GM12878 (cell line): ENCODE results near the gene TACC2. TPM values are rescaled to one million over a fixed set of nuclear protein-coding genes. Genes with fewer than 3 reads are reported as not detected.

Source experiments
- ATAC-seq: fragments of 200-7000 bp; cut with Tn5 transposase; 3 replicates; pipeline ENCODE4 v1.9.1; 2020; ENCODE audit warnings: mild to moderate bottlenecking, moderate library complexity
- BruUV-seq: library from RNA; stranded (reverse); fragments of 400-500 nt; replicated peaks from 2 replicates; lab custom pipeline; 2021; lab: Mats Ljungman, UMichigan
- CTCF ChIA-PET: fragments of 300-600 bp; sonication (Branson Sonifier 250); formaldehyde crosslinking; extraction: SDS; loops from one replicate; lab custom pipeline; 2021; ENCODE audit warnings: inconsistent platforms; lab: Yijun Ruan, JAX
- POLR2A ChIA-PET: fragments of 350-600 bp; formaldehyde crosslinking; extraction: SDS; loops from one replicate; lab custom pipeline; 2021; ENCODE audit warnings: inconsistent platforms; lab: Charles Lee
- RAD21 ChIA-PET: fragments of 300-600 bp; sonication (Branson Sonifier 250); formaldehyde crosslinking; loops from one replicate; lab custom pipeline; 2023; ENCODE audit warnings: antibody characterized with exemption; ENCODE audit not compliant: unreplicated experiment; lab: Charles Lee
- SMC1A ChIA-PET: fragments of 300-600 bp; sonication (Branson Sonifier 250); formaldehyde crosslinking; loops from one replicate; lab custom pipeline; 2023; ENCODE audit not compliant: unreplicated experiment, uncharacterized antibody; lab: Charles Lee
- DNase-seq: peaks from one replicate; pipeline ENCODE4 v3.0.0-alpha.2; 2011; ENCODE audit warnings: low read depth, low spot score
- FAIRE-seq: peaks from 3 replicates; lab custom pipeline; 2011; peaks lifted over from hg19 to GRCh38; lab: Jason Lieb, UNC
- H2AFZ ChIP-seq: 2 replicates; pipeline ENCODE4 v1.6.0; 2011; ENCODE audit warnings: low read depth, low read length, control low read depth; ENCODE audit not compliant: control insufficient read depth
- H3K27ac ChIP-seq: 2 replicates; pipeline ENCODE4 v1.5.1; 2011; ENCODE audit warnings: control low read depth; ENCODE audit not compliant: control insufficient read depth, insufficient read depth
- H3K27me3 ChIP-seq, 2 experiments: replicated peaks in 1 of 2; 2 replicates each; pipeline versions ENCODE4 v1.6.0 to v1.6.1; 2011; ENCODE audit warnings: low read length in 1 of 2; ENCODE audit not compliant: control insufficient read depth in 2 of 2, insufficient read depth in 2 of 2
- H3K36me3 ChIP-seq, 2 experiments: 2 replicates each; pipeline ENCODE4 v1.5.1; 2011; ENCODE audit warnings: low read length in 1 of 2; ENCODE audit not compliant: control insufficient read depth in 2 of 2, insufficient read depth in 2 of 2
- H3K4me1 ChIP-seq: 2 replicates; pipeline ENCODE4 v1.6.1; 2011; ENCODE audit warnings: mild to moderate bottlenecking, low read length, moderate library complexity, mixed read lengths; ENCODE audit not compliant: control insufficient read depth, insufficient read depth
- H3K4me2 ChIP-seq: 2 replicates; pipeline ENCODE4 v1.6.0; 2011; ENCODE audit warnings: control low read depth; ENCODE audit not compliant: control insufficient read depth, insufficient read depth
- H3K4me3 ChIP-seq: fragments of 200-600 bp; sonication (generic); 2 replicates; pipeline ENCODE4 v1.5.1; 2016
- H3K79me2 ChIP-seq: 2 replicates; pipeline ENCODE4 v1.6.0; 2011; ENCODE audit warnings: low read length; ENCODE audit not compliant: control insufficient read depth, insufficient read depth
- H3K9ac ChIP-seq: 2 replicates; pipeline ENCODE4 v1.8.0; 2011; ENCODE audit warnings: low read length, control low read depth, mixed read lengths; ENCODE audit not compliant: control insufficient read depth, insufficient read depth
- H3K9me3 ChIP-seq: replicated peaks from 3 replicates; pipeline ENCODE4 v1.5.1; 2011; ENCODE audit warnings: mild to moderate bottlenecking, low read length; ENCODE audit not compliant: control insufficient read depth, insufficient read depth
- H4K20me1 ChIP-seq: 2 replicates; pipeline ENCODE4 v1.6.0; 2011; ENCODE audit not compliant: control insufficient read depth, insufficient read depth
- ELK1 ChIP-seq: IDR thresholded peaks from 2 replicates; pipeline ENCODE4 v1.6.1; 2012; ENCODE audit warnings: low read depth, low read length, improper control_type of control experiment
- HDGF ChIP-seq: fragments of 450-650 bp; IDR thresholded peaks from 2 replicates; pipeline ENCODE4 v1.6.1; 2016; ENCODE audit warnings: antibody characterized with exemption
- HSF1 ChIP-seq: fragments of 150-350 bp; IDR thresholded peaks from 2 replicates; pipeline ENCODE4 v1.6.1; 2014; ENCODE audit warnings: mild to moderate bottlenecking, low read depth, low read length
- SREBF2 ChIP-seq: IDR thresholded peaks from 2 replicates; pipeline ENCODE4 v1.6.1; 2012; ENCODE audit warnings: mild to moderate bottlenecking, low read length
- WRNIP1 ChIP-seq: IDR thresholded peaks from 2 replicates; pipeline ENCODE4 v1.6.1; 2011; ENCODE audit warnings: low read depth, low read length, improper control_type of control experiment, borderline replicate concordance
- ZNF274 ChIP-seq: IDR thresholded peaks from one replicate; pipeline ENCODE4 v1.8.0; 2011; ENCODE audit not compliant: insufficient read length, insufficient read depth
- ZZZ3 ChIP-seq: IDR thresholded peaks from 2 replicates; pipeline ENCODE4 v1.6.1; 2011; ENCODE audit warnings: low read depth; ENCODE audit not compliant: control insufficient read depth, insufficient read length
- WGBS: methylation state at CpG from one replicate; pipeline ENCODE4 v1.1.6; 2016; ENCODE audit warnings: low lambda C conversion rate; ENCODE audit not compliant: insufficient replicate concordance, insufficient coverage; ENCODE audit errors: missing lambda C conversion rate; 5-methylcytosine and 5-hydroxymethylcytosine counted together
- in situ Hi-C: fragments of 300-500 bp; cut with MboI; formaldehyde crosslinking; loops from 9 replicates; pipeline ENCODE4 v1.14.3; 2018; ENCODE audit warnings: mixed read lengths
- intact Hi-C: fragments of 100-400 bp; cut with micrococcal nuclease; formaldehyde crosslinking; loops from one replicate; pipeline ENCODE4 v1.14.2; 2022; ENCODE audit not compliant: unreplicated experiment
- polyA plus RNA-seq, 11 experiments: library from polyadenylated mRNA; depleted of rRNA in 4 of 11; unstranded in 6 of 11; stranded (reverse) in 5 of 11; fragments of >200 nt; fragmentation: Nextera tagmentation in 4 of 11; fragmentation: Illumina TruSeq in 1 of 11; extraction: Ambion mirVana in 4 of 11; extraction: Trizol in 1 of 11; gene quantifications; 1 replicate in 1 of 11; 2 replicates in 10 of 11; pipeline versions ENCODE4 v1.2.1 to v1.2.3, GENCODE V29; 2011 to 2016; ENCODE audit warnings: inconsistent platforms in 2 of 11, missing spikeins in 2 of 11, low read depth in 1 of 11
- total RNA-seq, 4 experiments: library from RNA; depleted of rRNA in 3 of 4; stranded (reverse); fragments of >200 nt in 3 of 4; fragmentation: Illumina TruSeq in 1 of 4; extraction: Trizol in 1 of 4; gene quantifications; 2 replicates each; pipeline versions ENCODE4 v1.2.1 to v1.2.3, GENCODE V29; 2013 to 2021

TACC2 gene
- total and polyA plus RNA-seq, 10 of the 15 experiments (the other 5 are each of a cell fraction or from before 2014, with no cell fraction given) = 0.07 to 0.64 (median 0.13) TPM; not detected in 5

- FAIRE-seq (no peak), ATAC-seq (no peak), DNase-seq (no peak)
- Histone ChIP-seq H3K9me3 (no peaks in the 10 kb centered on the region), H3K9ac (no peak overlapping the region), H3K4me2 (no peak overlapping the region)
- in situ Hi-C loops = no loop called here
- intact Hi-C loops = no loop called here
- no TSS peak for BruUV-seq
- CTCF ChIA-PET = no interaction called here
- RAD21 ChIA-PET = no interaction called here
- no peak for TF ChIP-seq SREBF2
- no peak for TF ChIP-seq HSF1
- TF ChIP-seq HDGF = no peak
- TF ChIP-seq ELK1 = no peak
- TF ChIP-seq ZZZ3 = no peak
- no peak for TF ChIP-seq ZNF274
- no peak for TF ChIP-seq WRNIP1
- TF ChIP-seq, all 136 proteins: peak for 0
- H2AFZ ChIP-seq = no peak overlapping the region
- H4K20me1 ChIP-seq = no peaks in the 10 kb centered on the region
- ChIA-PET SMC1A (no interaction called here), POLR2A (no interaction called here)
- 10% methylated on average over 5 of the region's 5 CpGs for WGBS
- H3K4me1 ChIP-seq = no peaks in the 10 kb centered on the region
- no peak overlapping the region for H3K4me3 ChIP-seq
- H3K36me3 ChIP-seq = no peaks in the 10 kb centered on the region
- H3K27me3 ChIP-seq = peaks cover 2% of the 10 kb centered on the region in 2 experiments; a peak in 2 of 4 replicates
- no peak overlapping the region for H3K27ac ChIP-seq
- no peaks in the 10 kb centered on the region for H3K79me2 ChIP-seq
Observed at GRCh38 chr10:122181041-122181732, 192.2 kb downstream of the TACC2 start.
